GM12878 (cell line): ENCODE data around the gene FAM98C. TPM values are rescaled to one million over a fixed set of nuclear protein-coding genes. Genes with fewer than 3 reads are reported as not detected.

Experiments
- ATAC-seq: fragments of 200-7000 bp; cut with Tn5 transposase; 3 replicates; pipeline ENCODE4 v1.9.1; 2020; ENCODE audit warnings: mild to moderate bottlenecking, moderate library complexity
- BruUV-seq: library from RNA; stranded (reverse); fragments of 400-500 nt; replicated peaks from 2 replicates; lab custom pipeline; 2021; lab: Mats Ljungman, UMichigan
- CTCF ChIA-PET: fragments of 300-600 bp; sonication (Branson Sonifier 250); formaldehyde crosslinking; extraction: SDS; loops from one replicate; lab custom pipeline; 2021; ENCODE audit warnings: inconsistent platforms; lab: Yijun Ruan, JAX
- POLR2A ChIA-PET: fragments of 350-600 bp; formaldehyde crosslinking; extraction: SDS; loops from one replicate; lab custom pipeline; 2021; ENCODE audit warnings: inconsistent platforms; lab: Charles Lee
- RAD21 ChIA-PET: fragments of 300-600 bp; sonication (Branson Sonifier 250); formaldehyde crosslinking; loops from one replicate; lab custom pipeline; 2023; ENCODE audit warnings: antibody characterized with exemption; ENCODE audit not compliant: unreplicated experiment; lab: Charles Lee
- SMC1A ChIA-PET: fragments of 300-600 bp; sonication (Branson Sonifier 250); formaldehyde crosslinking; loops from one replicate; lab custom pipeline; 2023; ENCODE audit not compliant: unreplicated experiment, uncharacterized antibody; lab: Charles Lee
- DNase-seq: peaks from one replicate; pipeline ENCODE4 v3.0.0-alpha.2; 2011; ENCODE audit warnings: low read depth, low spot score
- FAIRE-seq: peaks from 3 replicates; lab custom pipeline; 2011; peaks lifted over from hg19 to GRCh38; lab: Jason Lieb, UNC
- H2AFZ ChIP-seq: 2 replicates; pipeline ENCODE4 v1.6.0; 2011; ENCODE audit warnings: low read depth, low read length, control low read depth; ENCODE audit not compliant: control insufficient read depth
- H3K27ac ChIP-seq: 2 replicates; pipeline ENCODE4 v1.5.1; 2011; ENCODE audit warnings: control low read depth; ENCODE audit not compliant: control insufficient read depth, insufficient read depth
- H3K27me3 ChIP-seq, 2 experiments: replicated peaks in 1 of 2; 2 replicates each; pipeline versions ENCODE4 v1.6.0 to v1.6.1; 2011; ENCODE audit warnings: low read length in 1 of 2; ENCODE audit not compliant: control insufficient read depth in 2 of 2, insufficient read depth in 2 of 2
- H3K36me3 ChIP-seq, 2 experiments: 2 replicates each; pipeline ENCODE4 v1.5.1; 2011; ENCODE audit warnings: low read length in 1 of 2; ENCODE audit not compliant: control insufficient read depth in 2 of 2, insufficient read depth in 2 of 2
- H3K4me1 ChIP-seq: 2 replicates; pipeline ENCODE4 v1.6.1; 2011; ENCODE audit warnings: mild to moderate bottlenecking, low read length, moderate library complexity, mixed read lengths; ENCODE audit not compliant: control insufficient read depth, insufficient read depth
- H3K4me2 ChIP-seq: 2 replicates; pipeline ENCODE4 v1.6.0; 2011; ENCODE audit warnings: control low read depth; ENCODE audit not compliant: control insufficient read depth, insufficient read depth
- H3K4me3 ChIP-seq: fragments of 200-600 bp; sonication (generic); 2 replicates; pipeline ENCODE4 v1.5.1; 2016
- H3K79me2 ChIP-seq: 2 replicates; pipeline ENCODE4 v1.6.0; 2011; ENCODE audit warnings: low read length; ENCODE audit not compliant: control insufficient read depth, insufficient read depth
- H3K9ac ChIP-seq: 2 replicates; pipeline ENCODE4 v1.8.0; 2011; ENCODE audit warnings: low read length, control low read depth, mixed read lengths; ENCODE audit not compliant: control insufficient read depth, insufficient read depth
- H3K9me3 ChIP-seq: replicated peaks from 3 replicates; pipeline ENCODE4 v1.5.1; 2011; ENCODE audit warnings: mild to moderate bottlenecking, low read length; ENCODE audit not compliant: control insufficient read depth, insufficient read depth
- H4K20me1 ChIP-seq: 2 replicates; pipeline ENCODE4 v1.6.0; 2011; ENCODE audit not compliant: control insufficient read depth, insufficient read depth
- BACH1 ChIP-seq: fragments of 450-650 bp; IDR thresholded peaks from 2 replicates; pipeline ENCODE4 v1.6.1; 2017; ENCODE audit warnings: mild to moderate bottlenecking, borderline replicate concordance
- BCL11A ChIP-seq: IDR thresholded peaks from 2 replicates; pipeline ENCODE4 v1.6.1; 2011; ENCODE audit warnings: low read depth, low read length
- BMI1 ChIP-seq: fragments of 450-650 bp; IDR thresholded peaks from 2 replicates; pipeline ENCODE4 v1.6.1; 2016; ENCODE audit warnings: mild to moderate bottlenecking, moderate library complexity, borderline replicate concordance
- CEBPB ChIP-seq, 2 experiments: fragments of 150-350 bp in 1 of 2; IDR thresholded peaks; 2 replicates each; pipeline ENCODE4 v1.6.1; 2012 to 2014; ENCODE audit warnings: low read depth in 2 of 2, low read length in 2 of 2, borderline replicate concordance in 1 of 2, inconsistent platforms in 1 of 2
- HCFC1 ChIP-seq: fragments of 150-350 bp; IDR thresholded peaks from 2 replicates; pipeline ENCODE4 v1.6.1; 2014; ENCODE audit warnings: low read length
- KAT2A ChIP-seq: conservative IDR thresholded peaks from 2 replicates; pipeline ENCODE4 v1.6.1; 2011; ENCODE audit warnings: low read depth, low read length; ENCODE audit not compliant: control insufficient read depth
- NFXL1 ChIP-seq: fragments of 450-650 bp; IDR thresholded peaks from 2 replicates; pipeline ENCODE4 v1.6.1; 2017; ENCODE audit warnings: antibody characterized with exemption, mild to moderate bottlenecking, borderline replicate concordance
- NR2C2 ChIP-seq: IDR thresholded peaks from 2 replicates; pipeline ENCODE4 v1.6.1; 2011; ENCODE audit warnings: borderline replicate concordance, low read depth; ENCODE audit not compliant: control insufficient read depth, insufficient read length
- TBL1XR1 ChIP-seq: IDR thresholded peaks from 2 replicates; pipeline ENCODE4 v1.6.1; 2012; ENCODE audit warnings: low read depth, low read length, improper control_type of control experiment
- ZBTB4 ChIP-seq: fragments of 450-650 bp; formaldehyde crosslinking; IDR thresholded peaks from 2 replicates; pipeline ENCODE4 v1.4.0; 2022; ENCODE audit warnings: mild to moderate bottlenecking, moderate library complexity
- ZZZ3 ChIP-seq: IDR thresholded peaks from 2 replicates; pipeline ENCODE4 v1.6.1; 2011; ENCODE audit warnings: low read depth; ENCODE audit not compliant: control insufficient read depth, insufficient read length
- WGBS: methylation state at CpG from one replicate; pipeline ENCODE4 v1.1.6; 2016; ENCODE audit warnings: low lambda C conversion rate; ENCODE audit not compliant: insufficient replicate concordance, insufficient coverage; ENCODE audit errors: missing lambda C conversion rate; 5-methylcytosine and 5-hydroxymethylcytosine counted together
- in situ Hi-C: fragments of 300-500 bp; cut with MboI; formaldehyde crosslinking; loops from 9 replicates; pipeline ENCODE4 v1.14.3; 2018; ENCODE audit warnings: mixed read lengths
- intact Hi-C: fragments of 100-400 bp; cut with micrococcal nuclease; formaldehyde crosslinking; loops from one replicate; pipeline ENCODE4 v1.14.2; 2022; ENCODE audit not compliant: unreplicated experiment
- polyA plus RNA-seq, 11 experiments: library from polyadenylated mRNA; depleted of rRNA in 4 of 11; unstranded in 6 of 11; stranded (reverse) in 5 of 11; fragments of >200 nt; fragmentation: Nextera tagmentation in 4 of 11; fragmentation: Illumina TruSeq in 1 of 11; extraction: Ambion mirVana in 4 of 11; extraction: Trizol in 1 of 11; gene quantifications; 1 replicate in 1 of 11; 2 replicates in 10 of 11; pipeline versions ENCODE4 v1.2.1 to v1.2.3, GENCODE V29; 2011 to 2016; ENCODE audit warnings: inconsistent platforms in 2 of 11, missing spikeins in 2 of 11, low read depth in 1 of 11
- total RNA-seq, 4 experiments: library from RNA; depleted of rRNA in 3 of 4; stranded (reverse); fragments of >200 nt in 3 of 4; fragmentation: Illumina TruSeq in 1 of 4; extraction: Trizol in 1 of 4; gene quantifications; 2 replicates each; pipeline versions ENCODE4 v1.2.1 to v1.2.3, GENCODE V29; 2013 to 2021

Gene FAM98C
- total and polyA plus RNA-seq, 10 of the 15 experiments (the other 5 are each of a cell fraction or from before 2014, with no cell fraction given), result 1.4 to 17.2 (median 9.5) TPM

- H3K9ac ChIP-seq, result no peak overlapping the region
- ATAC-seq, result no peak
- ChIA-PET RAD21 (no interaction called here), SMC1A (no interaction called here), POLR2A (no interaction called here), CTCF (no interaction called here)
- no peaks in the 10 kb centered on the region for H3K79me2 ChIP-seq
- no peak overlapping the region for H2AFZ ChIP-seq
- no peaks in the 10 kb centered on the region for H3K36me3 ChIP-seq
- H3K4me3 ChIP-seq, result no peak overlapping the region
- in situ Hi-C loops, result no loop called here
- H3K27ac ChIP-seq, result no peak overlapping the region
- H3K4me1 ChIP-seq, result no peaks in the 10 kb centered on the region
- H4K20me1 ChIP-seq, result no peaks in the 10 kb centered on the region
- H3K4me2 ChIP-seq, result no peak overlapping the region
- no peaks in the 10 kb centered on the region for H3K9me3 ChIP-seq
- no peak for FAIRE-seq
- no TSS peak for BruUV-seq
- 60% methylated on average over 9 of the region's 9 CpGs for WGBS
- no peaks in the 10 kb centered on the region for H3K27me3 ChIP-seq
- intact Hi-C loops, result no loop called here
- no peak for DNase-seq
- TF ChIP-seq HCFC1, result no peak
- TF ChIP-seq ZBTB4 (CRISPR knock-in tag), result no peak
- TF ChIP-seq BMI1, result no peak
- no peak for TF ChIP-seq NR2C2
- TF ChIP-seq BCL11A, result no peak
- no peak for TF ChIP-seq KAT2A
- TF ChIP-seq TBL1XR1, result no peak
- no peak for TF ChIP-seq ZZZ3
- no peak for TF ChIP-seq NFXL1
- TF ChIP-seq BACH1, result no peak
- no peak for TF ChIP-seq CEBPB (IDR thresholded peaks at IDR 0.05; ENCODE audit: borderline replicate concordance in 1 of 2, low read depth in 2 of 2, low read length in 2 of 2)
Observed at GRCh38 chr19:38448225-38448624, 45.3 kb downstream of the FAM98C start.
